ENCODE measurements around the gene HNRNPA3. TPM values are rescaled to one million over a fixed set of nuclear protein-coding genes. Genes with fewer than 3 reads are reported as not detected.

Gene HNRNPA3
- total and polyA plus RNA-seq, 2 of the 13 experiments (the other 11 are each of a cell fraction or from before 2014, with no cell fraction given), result 73.3 to 97.7 TPM

DNA sequence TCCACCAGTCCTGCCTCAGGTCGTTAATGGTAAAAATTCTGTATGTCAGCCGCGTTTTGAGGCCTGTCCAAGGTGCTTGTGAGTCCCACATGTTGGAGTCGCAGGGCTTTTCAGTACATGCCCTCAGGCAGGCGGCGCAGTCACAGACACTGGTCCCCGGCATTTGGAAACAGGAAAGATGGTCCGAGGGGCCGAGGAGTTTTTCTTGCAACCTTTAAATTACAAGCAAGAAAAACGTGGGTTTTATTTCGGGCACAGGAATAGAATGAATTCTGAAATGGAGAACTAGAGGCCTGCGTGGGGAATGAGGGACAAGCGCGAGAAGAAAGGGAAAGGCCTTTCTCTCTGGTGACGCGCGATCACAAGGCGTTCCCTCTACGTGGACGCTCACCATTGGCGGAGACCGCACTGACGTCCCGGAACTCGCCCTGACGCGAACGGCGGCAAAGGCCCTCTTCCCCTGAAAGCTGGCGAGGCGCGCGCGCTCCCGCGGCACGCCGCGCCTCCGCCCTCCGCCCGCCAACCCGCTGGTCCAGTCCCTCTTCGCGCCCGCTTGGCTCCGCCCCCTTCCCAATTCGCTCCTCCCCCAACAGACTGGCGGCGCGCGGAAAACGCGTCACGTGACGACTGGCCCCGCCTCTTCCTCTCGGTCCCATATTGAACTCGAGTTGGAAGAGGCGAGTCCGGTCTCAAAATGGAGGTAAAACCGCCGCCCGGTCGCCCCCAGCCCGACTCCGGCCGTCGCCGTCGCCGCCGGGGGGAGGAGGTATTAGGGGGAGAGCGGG is at the start of gene HNRNPA3 (continued):
- TF ChIP-seq, protein P1, sequence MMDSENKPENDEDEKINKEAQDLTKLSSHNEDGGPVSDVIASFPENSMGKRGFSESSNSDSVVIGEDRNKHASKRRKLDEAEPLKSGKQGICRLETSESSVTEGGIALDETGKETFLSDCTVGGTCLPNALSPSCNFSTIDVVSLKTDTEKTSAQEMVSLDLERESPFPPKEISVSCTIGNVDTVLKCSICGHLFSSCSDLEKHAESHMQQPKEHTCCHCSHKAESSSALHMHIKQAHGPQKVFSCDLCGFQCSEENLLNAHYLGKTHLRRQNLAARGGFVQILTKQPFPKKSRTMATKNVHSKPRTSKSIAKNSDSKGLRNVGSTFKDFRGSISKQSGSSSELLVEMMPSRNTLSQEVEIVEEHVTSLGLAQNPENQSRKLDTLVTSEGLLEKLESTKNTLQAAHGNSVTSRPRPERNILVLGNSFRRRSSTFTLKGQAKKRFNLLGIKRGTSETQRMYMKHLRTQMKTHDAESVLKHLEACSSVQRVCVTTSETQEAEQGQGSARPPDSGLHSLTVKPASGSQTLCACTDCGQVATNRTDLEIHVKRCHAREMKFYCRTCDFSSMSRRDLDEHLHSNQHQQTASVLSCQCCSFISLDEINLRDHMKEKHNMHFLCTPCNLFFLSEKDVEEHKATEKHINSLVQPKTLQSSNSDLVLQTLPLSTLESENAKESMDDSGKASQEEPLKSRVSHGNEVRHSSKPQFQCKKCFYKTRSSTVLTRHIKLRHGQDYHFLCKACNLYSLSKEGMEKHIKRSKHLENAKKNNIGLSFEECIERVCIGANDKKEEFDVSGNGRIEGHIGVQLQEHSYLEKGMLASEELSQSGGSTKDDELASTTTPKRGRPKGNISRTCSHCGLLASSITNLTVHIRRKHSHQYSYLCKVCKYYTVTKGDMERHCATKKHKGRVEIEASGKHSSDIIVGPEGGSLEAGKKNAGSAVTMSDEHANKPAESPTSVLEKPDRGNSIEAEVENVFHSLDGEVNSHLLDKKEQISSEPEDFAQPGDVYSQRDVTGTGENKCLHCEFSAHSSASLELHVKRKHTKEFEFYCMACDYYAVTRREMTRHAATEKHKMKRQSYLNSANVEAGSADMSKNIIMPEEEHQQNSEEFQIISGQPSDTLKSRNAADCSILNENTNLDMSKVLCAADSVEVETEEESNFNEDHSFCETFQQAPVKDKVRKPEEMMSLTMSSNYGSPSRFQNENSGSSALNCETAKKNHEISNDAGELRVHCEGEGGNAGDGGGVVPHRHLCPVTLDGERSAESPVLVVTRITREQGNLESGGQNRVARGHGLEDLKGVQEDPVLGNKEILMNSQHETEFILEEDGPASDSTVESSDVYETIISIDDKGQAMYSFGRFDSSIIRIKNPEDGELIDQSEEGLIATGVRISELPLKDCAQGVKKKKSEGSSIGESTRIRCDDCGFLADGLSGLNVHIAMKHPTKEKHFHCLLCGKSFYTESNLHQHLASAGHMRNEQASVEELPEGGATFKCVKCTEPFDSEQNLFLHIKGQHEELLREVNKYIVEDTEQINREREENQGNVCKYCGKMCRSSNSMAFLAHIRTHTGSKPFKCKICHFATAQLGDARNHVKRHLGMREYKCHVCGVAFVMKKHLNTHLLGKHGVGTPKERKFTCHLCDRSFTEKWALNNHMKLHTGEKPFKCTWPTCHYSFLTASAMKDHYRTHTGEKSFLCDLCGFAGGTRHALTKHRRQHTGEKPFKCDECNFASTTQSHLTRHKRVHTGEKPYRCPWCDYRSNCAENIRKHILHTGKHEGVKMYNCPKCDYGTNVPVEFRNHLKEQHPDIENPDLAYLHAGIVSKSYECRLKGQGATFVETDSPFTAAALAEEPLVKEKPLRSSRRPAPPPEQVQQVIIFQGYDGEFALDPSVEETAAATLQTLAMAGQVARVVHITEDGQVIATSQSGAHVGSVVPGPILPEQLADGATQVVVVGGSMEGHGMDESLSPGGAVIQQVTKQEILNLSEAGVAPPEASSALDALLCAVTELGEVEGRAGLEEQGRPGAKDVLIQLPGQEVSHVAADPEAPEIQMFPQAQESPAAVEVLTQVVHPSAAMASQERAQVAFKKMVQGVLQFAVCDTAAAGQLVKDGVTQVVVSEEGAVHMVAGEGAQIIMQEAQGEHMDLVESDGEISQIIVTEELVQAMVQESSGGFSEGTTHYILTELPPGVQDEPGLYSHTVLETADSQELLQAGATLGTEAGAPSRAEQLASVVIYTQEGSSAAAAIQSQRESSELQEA (CRISPR knock-in tag; IDR thresholded peaks at IDR 0.05; ENCODE audit: not compliant biosample characterization), result peak; percentile 50
- no peak for TF ChIP-seq HMG20B (CRISPR knock-in tag; conservative IDR thresholded peaks at IDR 0.05)
- TF ChIP-seq ZNF850 (CRISPR knock-in tag; conservative IDR thresholded peaks at IDR 0.05), result 0 out of 2 replicates have a peak, but pooled peaks have one; percentile 8
- TF ChIP-seq ZNF605 (CRISPR knock-in tag; IDR thresholded peaks at IDR 0.05), result peak; percentile 99
- TF ChIP-seq, protein P2, sequence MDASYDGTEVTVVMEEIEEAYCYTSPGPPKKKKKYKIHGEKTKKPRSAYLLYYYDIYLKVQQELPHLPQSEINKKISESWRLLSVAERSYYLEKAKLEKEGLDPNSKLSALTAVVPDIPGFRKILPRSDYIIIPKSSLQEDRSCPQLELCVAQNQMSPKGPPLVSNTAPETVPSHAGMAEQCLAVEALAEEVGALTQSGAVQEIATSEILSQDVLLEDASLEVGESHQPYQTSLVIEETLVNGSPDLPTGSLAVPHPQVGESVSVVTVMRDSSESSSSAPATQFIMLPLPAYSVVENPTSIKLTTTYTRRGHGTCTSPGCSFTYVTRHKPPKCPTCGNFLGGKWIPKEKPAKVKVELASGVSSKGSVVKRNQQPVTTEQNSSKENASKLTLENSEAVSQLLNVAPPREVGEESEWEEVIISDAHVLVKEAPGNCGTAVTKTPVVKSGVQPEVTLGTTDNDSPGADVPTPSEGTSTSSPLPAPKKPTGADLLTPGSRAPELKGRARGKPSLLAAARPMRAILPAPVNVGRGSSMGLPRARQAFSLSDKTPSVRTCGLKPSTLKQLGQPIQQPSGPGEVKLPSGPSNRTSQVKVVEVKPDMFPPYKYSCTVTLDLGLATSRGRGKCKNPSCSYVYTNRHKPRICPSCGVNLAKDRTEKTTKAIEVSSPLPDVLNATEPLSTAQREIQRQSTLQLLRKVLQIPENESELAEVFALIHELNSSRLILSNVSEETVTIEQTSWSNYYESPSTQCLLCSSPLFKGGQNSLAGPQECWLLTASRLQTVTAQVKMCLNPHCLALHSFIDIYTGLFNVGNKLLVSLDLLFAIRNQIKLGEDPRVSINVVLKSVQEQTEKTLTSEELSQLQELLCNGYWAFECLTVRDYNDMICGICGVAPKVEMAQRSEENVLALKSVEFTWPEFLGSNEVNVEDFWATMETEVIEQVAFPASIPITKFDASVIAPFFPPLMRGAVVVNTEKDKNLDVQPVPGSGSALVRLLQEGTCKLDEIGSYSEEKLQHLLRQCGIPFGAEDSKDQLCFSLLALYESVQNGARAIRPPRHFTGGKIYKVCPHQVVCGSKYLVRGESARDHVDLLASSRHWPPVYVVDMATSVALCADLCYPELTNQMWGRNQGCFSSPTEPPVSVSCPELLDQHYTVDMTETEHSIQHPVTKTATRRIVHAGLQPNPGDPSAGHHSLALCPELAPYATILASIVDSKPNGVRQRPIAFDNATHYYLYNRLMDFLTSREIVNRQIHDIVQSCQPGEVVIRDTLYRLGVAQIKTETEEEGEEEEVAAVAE (CRISPR knock-in tag; IDR thresholded peaks at IDR 0.05; ENCODE audit: borderline replicate concordance), result peak; percentile 28; the same call in 1 of the 2 replicates
- peak; percentile 55 for TF ChIP-seq ZSCAN9 (CRISPR knock-in tag; IDR thresholded peaks at IDR 0.05; ENCODE audit: borderline replicate concordance)
- TF ChIP-seq ZNF772 (CRISPR knock-in tag; IDR thresholded peaks at IDR 0.05), result peak; percentile 87
- TF ChIP-seq PITX1 (CRISPR knock-in tag; IDR thresholded peaks at IDR 0.05), result peak; percentile 45
- TF ChIP-seq ZNF614 (CRISPR knock-in tag; IDR thresholded peaks at IDR 0.05; ENCODE audit: borderline replicate concordance), result peak; percentile 83; the same call in 1 of the 2 replicates
- TF ChIP-seq TCF7L2 (IDR thresholded peaks at IDR 0.05; ENCODE audit: low read depth, low read length), result no peak
- no peak for TF ChIP-seq NFE2L2 (IDR thresholded peaks at IDR 0.05; ENCODE audit: low read length)
- peak; percentile 91 for TF ChIP-seq ZNF878 (CRISPR knock-in tag; IDR thresholded peaks at IDR 0.05)
- TF ChIP-seq TOPORS (CRISPR knock-in tag; IDR thresholded peaks at IDR 0.05), result no peak; the same call in 1 of the 2 replicates

Measured in HepG2 (cell line).